Upper lobe of left lung (tissue), 4 donors: ENCODE data around the gene OLFM1.

Source experiments
- CTCF ChIP-seq, 6 experiments: fragments of 450-650 bp in 4 of 6; fragments of 200-600 bp in 2 of 6; sonication (generic) in 2 of 6; IDR thresholded peaks; one replicate each; pipeline ENCODE4 v1.5.1; 2016 to 2019; ENCODE audit warnings: antibody characterized with exemption in 6 of 6
- POLR2A ChIP-seq, 4 donors: fragments of 450-650 bp; IDR thresholded peaks; one replicate each; pipeline ENCODE4 v1.5.1; 2016 to 2017; ENCODE audit warnings: antibody characterized with exemption in 4 of 4, mild to moderate bottlenecking in 2 of 4

GRCh38 chr9:135074354-135075233 lies 12.9 kb upstream of the OLFM1 start:
- TF ChIP-seq CTCF (IDR thresholded peaks at IDR 0.05): no peak
- no peak for TF ChIP-seq POLR2A (IDR thresholded peaks at IDR 0.05)
